ENCODE results near the gene JAZF1. TPM values are rescaled to one million over a fixed set of nuclear protein-coding genes. Genes with fewer than 3 reads are reported as not detected.

Gene JAZF1
- total RNA-seq, 1 experiment from 2014 or later = 6.9 TPM

GRCh38 chr7:28106321-28106829 is 74.2 kb downstream of the JAZF1 start:
- no peak for DNase-seq (ENCODE audit: low read depth)

GRCh38 chr7:28105234-28105633 is 75.4 kb downstream of the JAZF1 start:
- no peak for DNase-seq (ENCODE audit: low read depth)

DNA sequence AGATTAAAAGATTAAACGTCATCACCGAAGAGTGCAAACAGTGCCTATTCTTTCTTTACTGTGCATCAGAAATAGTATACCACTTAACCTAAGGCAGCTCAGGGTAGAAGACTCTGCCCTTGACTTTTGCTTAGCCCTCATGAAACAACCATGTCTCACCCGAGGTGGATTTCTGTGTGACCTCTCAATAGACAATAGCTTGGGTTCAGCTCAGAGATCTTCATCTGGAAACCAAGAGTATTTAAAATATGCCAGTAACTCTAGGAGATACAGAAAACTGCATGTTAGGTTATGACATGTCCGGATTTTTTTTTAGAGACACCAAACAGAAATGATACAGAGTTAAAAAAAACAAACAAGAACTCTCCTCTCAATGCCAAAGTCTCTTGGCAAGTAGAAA is 75.8 kb downstream of the JAZF1 start:
- DNase-seq (ENCODE audit: low read depth) = no peak

GRCh38 chr7:28104041-28104541 is 76.5 kb downstream of the JAZF1 start:
- peak; percentile 69 for DNase-seq (ENCODE audit: low read depth)

DNA sequence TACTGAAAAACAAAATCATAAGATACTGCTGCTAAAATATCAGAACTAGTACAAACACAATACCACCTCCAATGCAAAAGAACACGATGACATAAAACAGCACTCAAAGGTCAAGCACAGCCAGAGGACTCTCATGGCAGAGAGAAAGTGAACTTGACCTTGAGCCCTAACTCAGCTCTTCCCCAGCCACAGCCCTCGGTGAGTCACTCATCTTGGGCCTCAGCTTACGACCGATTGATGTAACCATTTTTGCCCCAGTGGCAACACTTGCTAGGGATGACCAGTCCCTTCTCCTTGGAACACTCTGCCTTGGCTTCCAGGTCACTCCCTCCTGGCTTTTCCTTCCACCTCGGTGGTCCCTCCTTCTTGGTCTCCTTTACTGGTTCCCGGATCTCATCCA is 77.8 kb downstream of the JAZF1 start:
- peak; percentile 88 for DNase-seq (ENCODE audit: low read depth)

- DNase-seq (ENCODE audit: low read depth) = peak; percentile 63
Measured at GRCh38 chr7:28096713-28097112, 83.9 kb downstream of the JAZF1 start.

DNA sequence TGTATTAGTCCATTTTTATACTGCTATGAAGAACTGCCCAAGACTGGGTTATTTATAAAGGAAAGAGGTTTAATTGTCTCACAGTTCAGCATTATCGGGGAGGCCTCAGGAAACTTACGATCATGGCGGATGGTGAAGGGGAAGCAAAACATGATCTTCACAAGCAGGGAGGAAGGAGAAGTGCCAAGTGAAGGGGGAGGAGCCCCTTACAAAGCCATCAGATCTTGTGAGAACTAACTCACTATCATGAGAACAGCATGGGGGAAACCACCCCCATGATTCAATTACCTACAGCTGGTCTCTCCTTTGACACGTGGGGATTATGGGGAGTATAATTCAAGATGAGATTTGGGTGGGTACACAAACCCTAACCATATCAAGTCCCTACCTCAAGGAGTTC is 85.4 kb downstream of the JAZF1 start:
- no peak for DNase-seq (ENCODE audit: low read depth)

- peak; percentile 75 for DNase-seq (ENCODE audit: low read depth)
Measured at GRCh38 chr7:28093623-28094232, 86.9 kb downstream of the JAZF1 start.

DNA sequence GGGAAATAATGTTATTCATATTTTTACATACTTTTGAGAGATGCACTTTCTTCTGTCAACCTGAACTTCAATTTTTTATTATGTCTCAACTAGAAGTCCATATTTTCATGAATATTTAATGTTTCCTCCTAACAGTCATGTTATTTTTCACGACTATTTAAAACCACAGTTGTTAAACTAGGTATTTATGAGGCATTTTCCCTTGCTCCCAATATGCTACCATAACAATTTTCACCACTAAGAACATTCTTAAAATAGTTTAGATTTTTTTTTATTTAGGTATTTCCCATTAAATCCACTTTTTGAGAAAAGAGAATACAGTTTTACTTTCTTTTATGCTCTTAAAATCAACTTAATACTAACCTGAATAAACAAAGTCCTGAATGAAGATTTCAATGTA is 89.4 kb downstream of the JAZF1 start:
- peak; percentile 53 for DNase-seq (ENCODE audit: low read depth)

DNA sequence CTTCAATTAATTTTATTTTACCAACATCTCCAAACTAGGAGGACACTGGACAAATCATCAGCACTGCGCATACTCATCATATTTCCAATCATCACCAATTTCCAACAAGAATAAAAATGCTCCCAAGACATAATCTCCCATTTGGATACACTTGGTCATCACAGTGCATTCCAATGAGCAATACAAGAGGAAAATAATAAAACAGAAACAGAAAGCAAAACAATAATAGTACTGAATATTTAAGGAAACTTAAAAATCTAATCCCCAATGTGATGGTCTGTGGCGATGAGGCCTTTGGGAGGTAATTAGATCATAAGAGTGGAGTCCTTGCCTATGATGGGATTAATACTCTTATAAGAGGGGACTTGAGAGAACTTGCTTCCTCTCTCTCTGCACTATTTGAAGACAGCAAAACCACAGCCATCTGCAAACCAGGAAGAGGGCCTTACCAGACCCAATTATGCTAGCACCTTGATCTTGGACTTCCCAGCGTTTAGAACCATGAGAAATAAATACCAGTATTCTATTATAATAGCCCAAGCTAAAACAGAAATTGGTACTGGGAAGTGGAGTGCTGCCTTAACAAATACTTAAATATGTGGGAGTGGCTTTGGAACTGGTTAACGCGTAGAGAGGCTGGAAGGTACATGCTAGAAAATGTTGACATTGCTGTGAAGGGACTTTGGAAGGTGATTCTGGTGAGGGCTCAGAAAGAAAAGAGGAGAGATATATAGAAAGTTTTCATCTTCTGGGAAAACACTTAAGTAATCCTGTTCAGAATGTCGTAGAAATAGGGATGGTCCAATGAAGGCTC is 91.5 kb downstream of the JAZF1 start:
- no peak for DNase-seq (ENCODE audit: low read depth)

DNA sequence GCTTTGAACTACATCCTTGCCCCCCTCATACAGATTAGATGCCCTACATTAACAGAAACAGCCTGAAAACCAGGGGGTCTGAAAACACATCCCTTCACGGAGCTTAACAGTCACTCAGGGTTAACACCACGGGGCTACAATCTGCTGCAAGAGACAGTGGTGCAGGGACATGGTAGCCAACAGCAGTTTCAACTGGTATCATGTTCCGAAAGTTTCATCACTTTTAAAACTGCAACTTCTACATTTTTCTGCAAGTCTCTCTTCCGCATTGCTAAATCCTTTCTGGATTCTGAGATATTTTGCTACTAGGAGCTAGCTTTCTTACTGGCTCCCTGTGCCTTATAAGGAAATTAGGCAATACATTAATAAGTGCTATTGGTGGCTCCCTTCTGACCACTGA is 92.6 kb downstream of the JAZF1 start:
- no peak for DNase-seq (ENCODE audit: low read depth)

DNA sequence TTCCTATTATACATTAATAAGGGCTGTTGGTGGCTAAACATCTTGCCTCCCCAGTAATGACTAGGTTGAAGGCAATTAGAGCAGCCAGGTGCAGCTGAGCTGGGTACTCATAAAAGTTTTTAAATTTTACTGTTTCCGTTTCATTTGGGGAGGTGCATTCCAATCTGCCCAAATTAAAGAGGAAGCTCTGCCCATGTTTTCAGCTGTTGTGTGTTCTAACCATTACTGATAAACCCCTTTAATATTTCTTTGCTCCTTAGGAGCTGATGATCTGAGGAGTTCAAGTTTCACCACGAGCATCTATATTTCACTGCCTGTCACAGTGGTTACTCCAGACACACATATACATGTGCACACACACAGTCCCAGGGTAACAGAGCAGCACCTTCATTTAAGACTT is 94.4 kb downstream of the JAZF1 start:
- no peak for DNase-seq (ENCODE audit: low read depth)

GRCh38 chr7:28083998-28084985 is 96.3 kb downstream of the JAZF1 start:
- DNase-seq (ENCODE audit: low read depth) = no peak

- no peak for DNase-seq (ENCODE audit: low read depth)
Measured at GRCh38 chr7:28083164-28083997, 97.2 kb downstream of the JAZF1 start.

- DNase-seq (ENCODE audit: low read depth) = no peak
Measured at GRCh38 chr7:28082071-28082470, 98.5 kb downstream of the JAZF1 start.

GRCh38 chr7:28081016-28081415 is 99.6 kb downstream of the JAZF1 start:
- peak; percentile 56 for DNase-seq (ENCODE audit: low read depth)

GRCh38 chr7:28078036-28078901 is 102.3 kb downstream of the JAZF1 start:
- peak; percentile 53 for DNase-seq (ENCODE audit: low read depth)

- no peak for DNase-seq (ENCODE audit: low read depth)
Measured at GRCh38 chr7:28077616-28078015, 103.0 kb downstream of the JAZF1 start.

GRCh38 chr7:28076423-28077200 is 104.0 kb downstream of the JAZF1 start:
- no peak for DNase-seq (ENCODE audit: low read depth)
